ENCODE measurements around the gene SEMA4F.

DNA sequence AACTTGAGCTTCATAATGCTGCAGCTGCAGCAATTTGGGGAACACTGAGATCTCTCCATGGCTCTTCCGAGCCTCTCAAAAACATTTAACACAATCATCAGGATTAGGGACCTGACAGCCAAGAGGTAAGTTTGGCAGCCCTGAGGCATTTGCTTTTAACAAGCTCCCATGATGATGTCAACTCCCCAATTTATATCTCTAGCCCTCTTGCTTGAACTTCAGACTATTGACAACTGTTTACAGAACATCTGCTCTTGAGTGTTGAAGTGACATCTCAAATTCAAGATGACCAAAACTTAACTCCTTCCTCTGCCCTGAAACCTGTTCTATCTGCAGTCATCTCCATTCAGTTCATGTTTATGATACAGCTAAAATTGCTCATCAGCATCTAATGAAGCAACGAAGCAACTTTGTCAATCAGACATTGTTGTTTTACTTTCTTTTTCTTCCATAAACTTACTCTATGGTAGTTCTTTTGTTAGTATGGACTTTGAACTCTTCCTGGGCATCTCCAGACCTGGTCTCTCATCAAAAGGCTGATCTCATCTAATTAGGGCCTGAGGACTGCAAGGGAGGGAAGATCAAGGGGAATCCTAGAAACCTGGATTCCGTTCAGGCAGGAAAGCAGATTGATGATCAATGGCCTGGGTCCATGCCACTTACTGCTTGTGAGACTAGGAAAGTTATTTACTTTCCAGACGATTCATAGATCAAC is 48.1 kb downstream of the SEMA4F start:
- TF ChIP-seq, protein P1, sequence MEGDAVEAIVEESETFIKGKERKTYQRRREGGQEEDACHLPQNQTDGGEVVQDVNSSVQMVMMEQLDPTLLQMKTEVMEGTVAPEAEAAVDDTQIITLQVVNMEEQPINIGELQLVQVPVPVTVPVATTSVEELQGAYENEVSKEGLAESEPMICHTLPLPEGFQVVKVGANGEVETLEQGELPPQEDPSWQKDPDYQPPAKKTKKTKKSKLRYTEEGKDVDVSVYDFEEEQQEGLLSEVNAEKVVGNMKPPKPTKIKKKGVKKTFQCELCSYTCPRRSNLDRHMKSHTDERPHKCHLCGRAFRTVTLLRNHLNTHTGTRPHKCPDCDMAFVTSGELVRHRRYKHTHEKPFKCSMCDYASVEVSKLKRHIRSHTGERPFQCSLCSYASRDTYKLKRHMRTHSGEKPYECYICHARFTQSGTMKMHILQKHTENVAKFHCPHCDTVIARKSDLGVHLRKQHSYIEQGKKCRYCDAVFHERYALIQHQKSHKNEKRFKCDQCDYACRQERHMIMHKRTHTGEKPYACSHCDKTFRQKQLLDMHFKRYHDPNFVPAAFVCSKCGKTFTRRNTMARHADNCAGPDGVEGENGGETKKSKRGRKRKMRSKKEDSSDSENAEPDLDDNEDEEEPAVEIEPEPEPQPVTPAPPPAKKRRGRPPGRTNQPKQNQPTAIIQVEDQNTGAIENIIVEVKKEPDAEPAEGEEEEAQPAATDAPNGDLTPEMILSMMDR (conservative IDR thresholded peaks at IDR 0.05; ENCODE audit: low read length) = no peak
- TF ChIP-seq EZH2phosphoT487 (IDR thresholded peaks at IDR 0.05; ENCODE audit: borderline replicate concordance, low read depth, low read length) = no peak
